Caki2 (cell line): ENCODE measurements around the gene RNF213. TPM values are rescaled to one million over a fixed set of nuclear protein-coding genes. Genes with fewer than 3 reads are reported as not detected.
A peak's percentile ranks its signal among the peaks of the same experiment; 100 is the strongest.
"Not testable (repeated sequence)": the region's sequence is repeated elsewhere in the genome, so short reads cannot be mapped to it uniquely, and the experiment has no call there.

ENCODE experiments used
- DNase-seq: peaks from one replicate; pipeline ENCODE4 v3.0.0-alpha.2; 2015; ENCODE audit warnings: low read depth
- in situ Hi-C: cut with HindIII; loops from 2 replicates; pipeline ENCODE4 v1.10.0; 2016; ENCODE audit warnings: low sequenced_read_pairs, low pct_unique_long_range_greater_than_20kb, mixed read lengths
- total RNA-seq: library from RNA; depleted of rRNA; stranded (reverse); fragments of >200 nt; shearing (Covaris generic); gene quantifications from 2 replicates; pipeline ENCODE4 v1.2.3, GENCODE V29; 2014; ENCODE audit warnings: low replicate concordance

Gene RNF213
- total RNA-seq, 1 experiment from 2014 or later, result 49.8 TPM

GRCh38 chr17:80407917-80408316, 147.3 kb downstream of the RNF213 start:
- DNase-seq, in situ Hi-C loops: not testable (repeated sequence)

GRCh38 chr17:80408872-80409271, 148.2 kb downstream of the RNF213 start:
- DNase-seq, result no peak
- in situ Hi-C loops, result no loop called here

DNA sequence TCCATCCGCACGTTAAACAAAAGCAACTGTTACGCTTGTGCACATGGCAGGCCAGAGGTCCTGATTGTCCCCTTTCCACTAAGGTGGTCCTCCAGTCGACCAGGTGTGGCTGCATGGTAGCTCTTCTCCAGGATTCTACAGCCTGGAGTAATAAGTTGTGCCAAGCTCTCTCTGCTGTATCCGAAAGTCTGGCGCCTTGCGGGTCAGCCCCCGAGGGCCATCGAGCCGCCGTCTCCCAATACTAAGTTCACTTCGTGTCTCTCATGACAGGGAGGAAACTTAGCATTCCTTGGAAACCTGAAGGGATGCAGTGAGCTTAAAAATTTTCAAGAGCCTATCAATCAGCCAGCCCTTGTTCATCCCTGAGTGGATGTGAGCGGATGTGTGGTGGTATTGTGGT, 149.0 kb downstream of the RNF213 start:
- in situ Hi-C loops, result no loop called here
- DNase-seq, result no peak

GRCh38 chr17:80410441-80411087, 149.9 kb downstream of the RNF213 start:
- in situ Hi-C loops, DNase-seq: not testable (repeated sequence)

DNA sequence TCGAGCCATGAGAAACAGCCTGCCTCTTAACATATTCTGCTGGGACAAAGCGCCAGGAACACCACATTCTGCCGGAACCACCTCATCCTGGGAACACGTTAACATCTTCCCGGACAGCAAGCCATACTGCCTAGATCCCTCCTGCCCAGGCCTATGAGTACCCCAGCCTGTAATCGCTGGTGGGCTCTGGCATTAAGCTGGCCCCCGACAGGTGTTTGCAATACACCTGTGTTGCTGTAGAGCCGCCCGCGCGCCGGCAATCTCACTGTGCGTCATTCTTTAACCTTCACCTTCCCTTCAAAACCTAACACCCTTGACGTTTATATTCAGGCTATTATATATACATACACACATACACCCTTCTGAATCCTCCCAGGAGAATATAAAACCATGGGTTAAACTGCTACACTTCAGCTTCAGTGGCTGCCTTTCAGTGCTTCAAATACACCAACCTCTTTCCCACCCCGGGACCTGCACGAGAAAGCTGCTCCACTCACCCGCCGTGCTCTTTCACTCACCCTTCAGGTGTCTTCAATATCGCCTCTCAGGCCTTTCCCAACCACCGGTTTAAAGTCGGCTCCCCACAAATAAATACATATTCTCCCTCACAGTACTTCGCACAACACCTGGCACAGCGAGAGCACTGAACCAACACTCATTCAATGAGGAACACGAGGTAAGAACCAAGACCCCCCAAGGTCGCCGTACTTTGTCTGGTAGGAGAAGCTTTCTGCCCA, 153.3 kb downstream of the RNF213 start:
- no peak for DNase-seq
- in situ Hi-C loops, result no loop called here

GRCh38 chr17:80414508-80414802, 153.8 kb downstream of the RNF213 start:
- no peak for DNase-seq
- in situ Hi-C loops, result no loop called here

DNA sequence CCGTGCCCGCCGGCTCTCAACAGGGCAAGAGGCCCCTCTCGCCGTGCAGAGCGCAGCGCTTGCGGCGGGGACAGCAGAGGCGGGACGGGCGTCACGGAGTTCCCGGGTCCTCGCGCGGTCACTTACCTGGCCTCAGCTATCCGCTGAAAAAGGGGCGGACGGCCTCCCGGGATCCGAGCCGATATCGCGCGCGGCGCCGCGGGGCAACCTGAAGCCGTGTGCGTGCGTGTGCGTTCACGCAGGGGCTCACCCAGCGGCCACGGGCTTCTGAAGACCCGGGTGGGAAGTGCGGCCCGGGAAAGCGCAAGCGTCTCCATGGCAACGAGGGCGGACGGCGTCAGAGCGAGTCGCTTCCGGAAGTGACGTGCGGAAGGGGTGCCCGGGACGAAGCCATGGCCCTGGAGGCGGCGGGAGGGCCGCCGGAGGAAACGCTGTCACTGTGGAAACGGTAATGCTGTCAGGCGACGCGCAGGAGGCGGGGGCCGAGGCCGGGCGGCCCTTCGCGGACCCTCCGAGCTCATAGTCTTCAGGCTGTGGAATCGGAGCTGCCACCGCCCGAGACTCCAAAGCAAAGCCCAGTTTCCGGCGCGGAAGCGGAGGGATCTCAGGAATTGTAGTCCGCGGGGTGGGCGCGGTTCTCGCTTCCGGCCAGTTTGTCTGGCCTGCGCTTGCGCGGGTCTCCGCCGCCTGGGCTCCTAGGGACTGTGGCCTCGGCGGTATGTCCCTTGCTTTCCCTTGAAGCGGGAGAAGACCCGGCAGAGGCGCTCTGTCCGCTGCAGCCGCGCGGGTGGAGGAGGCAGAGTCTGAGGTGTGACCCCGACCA, 154.4 kb downstream of the RNF213 start, which contains the start of gene ENDOV:
ENDOV (plus strand) TSS at position 365 of the 823 bp plus-strand sequence; CDS start at position 393, 28 bp downstream.
- in situ Hi-C loops, result no loop called here
- peak; percentile 94 for DNase-seq

DNA sequence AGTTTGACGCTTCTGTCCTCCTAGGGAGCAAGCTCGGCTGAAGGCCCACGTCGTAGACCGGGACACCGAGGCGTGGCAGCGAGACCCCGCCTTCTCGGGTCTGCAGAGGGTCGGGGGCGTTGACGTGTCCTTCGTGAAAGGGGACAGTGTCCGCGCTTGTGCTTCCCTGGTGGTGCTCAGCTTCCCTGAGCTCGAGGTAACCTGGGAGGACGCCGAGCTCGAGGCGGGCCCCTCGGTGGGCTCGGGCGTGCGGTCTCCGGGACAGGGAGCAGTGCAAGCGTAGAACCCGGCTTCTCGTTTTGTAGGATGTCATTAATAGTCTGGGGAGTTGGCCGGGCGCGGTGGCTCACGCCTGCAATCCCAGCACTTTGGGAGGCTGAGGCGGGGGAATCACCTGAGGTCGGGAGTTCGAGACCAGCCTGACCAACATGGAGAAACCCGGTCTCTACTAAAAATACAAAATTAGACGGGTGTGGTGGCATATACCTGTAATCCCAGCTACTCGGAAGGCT, 155.0 kb downstream of the RNF213 start:
- no peak for DNase-seq
- in situ Hi-C loops, result no loop called here

- no peak for DNase-seq
- in situ Hi-C loops, result no loop called here
Observed at GRCh38 chr17:80416260-80416939, 155.7 kb downstream of the RNF213 start.

GRCh38 chr17:80416940-80417293, 156.3 kb downstream of the RNF213 start:
- DNase-seq, result no peak
- in situ Hi-C loops, result no loop called here

- no peak for DNase-seq
- in situ Hi-C loops, result no loop called here
Observed at GRCh38 chr17:80418589-80418988, 157.9 kb downstream of the RNF213 start.

DNA sequence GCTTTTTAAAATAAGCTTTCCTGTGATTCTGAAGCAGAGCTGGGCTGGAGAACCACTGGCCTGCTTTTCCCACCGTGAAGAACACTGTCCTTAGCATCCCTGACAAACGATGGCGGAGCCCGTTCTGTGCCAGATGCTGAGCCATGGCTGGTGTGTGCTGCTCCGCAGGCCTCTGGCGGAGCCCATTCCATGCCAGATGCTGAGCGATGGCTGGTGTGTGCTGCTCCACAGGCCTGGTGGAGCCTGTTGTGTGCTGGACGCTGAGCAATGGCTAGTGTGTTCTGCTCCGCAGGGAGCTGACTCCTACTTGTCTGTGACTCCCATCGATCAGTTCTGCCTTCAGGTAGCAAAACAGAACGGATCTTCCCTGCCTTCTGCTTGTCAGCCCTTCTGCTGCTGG, 158.6 kb downstream of the RNF213 start:
- in situ Hi-C loops, result no loop called here
- no peak for DNase-seq

DNA sequence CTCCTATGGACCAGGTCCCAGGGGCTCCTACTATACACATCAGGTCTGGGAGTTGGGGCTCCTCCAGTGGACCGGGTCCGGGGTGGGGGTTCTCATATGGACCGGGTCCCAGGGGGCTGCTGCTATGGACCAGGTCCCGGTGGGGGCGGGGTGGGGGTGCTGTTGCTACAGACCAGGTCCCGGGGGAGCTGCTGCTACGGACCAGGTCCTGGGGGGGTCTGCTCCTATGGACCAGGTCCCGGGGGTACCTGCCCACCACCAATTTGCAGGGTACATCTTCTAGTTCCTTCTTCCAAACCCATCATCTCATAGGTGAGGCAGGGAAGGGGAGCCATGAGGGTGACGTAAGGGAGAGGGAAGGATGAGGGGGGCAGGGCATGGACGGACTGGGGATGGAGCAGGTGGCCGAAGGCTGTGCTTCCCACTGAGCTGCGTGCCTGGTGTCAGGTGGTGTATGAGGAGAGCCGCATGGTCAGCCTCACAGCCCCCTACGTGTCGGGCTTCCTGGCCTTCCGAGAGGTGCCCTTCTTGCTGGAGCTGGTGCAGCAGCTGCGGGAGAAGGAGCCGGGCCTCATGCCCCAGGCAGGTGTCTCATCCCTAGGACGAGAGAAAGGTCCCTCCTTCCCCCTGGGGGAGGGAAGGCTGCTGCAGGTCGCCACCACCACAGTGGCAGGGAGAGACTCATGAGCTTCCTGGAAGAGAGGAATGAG, 160.9 kb downstream of the RNF213 start:
- no peak for DNase-seq
- in situ Hi-C loops, result no loop called here

DNA sequence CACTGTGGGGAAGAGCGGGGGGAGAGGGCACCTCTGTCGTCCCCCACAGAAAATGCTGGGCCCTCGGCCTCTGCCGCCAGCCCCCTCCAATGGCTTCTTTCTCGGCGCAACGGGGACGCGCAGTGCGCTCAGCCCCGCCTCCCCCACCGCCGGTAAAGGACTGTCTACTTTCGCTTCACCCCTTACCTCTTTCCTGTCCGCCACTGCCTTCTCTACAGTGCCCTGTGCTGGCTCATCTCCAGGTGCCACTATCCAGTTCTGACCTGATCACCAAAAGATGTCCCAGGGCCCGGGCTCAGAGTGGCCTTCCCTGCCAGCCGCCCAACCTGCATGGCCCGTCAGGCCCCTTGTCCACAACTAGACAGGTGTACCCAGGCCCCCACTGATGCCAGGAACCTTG, 161.6 kb downstream of the RNF213 start:
- no peak for DNase-seq
- in situ Hi-C loops, result no loop called here

GRCh38 chr17:80422981-80423380, 162.3 kb downstream of the RNF213 start:
- no peak for DNase-seq
- in situ Hi-C loops, result no loop called here

GRCh38 chr17:80423536-80424225, 163.0 kb downstream of the RNF213 start:
- in situ Hi-C loops, result no loop called here
- DNase-seq, result no peak

- in situ Hi-C loops, result no loop called here
Observed at GRCh38 chr17:80424261-80424660, 163.6 kb downstream of the RNF213 start.

More at GRCh38 chr17:80424261-80424660, 163.6 kb downstream of the RNF213 start:
- no peak for DNase-seq
